ENCODE measurements around the gene NCF2.

NCF2 gene

GRCh38 chr1:183568176-183569021 lies 21.9 kb downstream of the NCF2 start:
- peaks cover 20% of the 10 kb centered on the region for H3K4me1 Mint-ChIP-seq
- no peak for DNase-seq (ENCODE audit: low spot score in 2 of 2)
- H3K9me3 Mint-ChIP-seq: no peaks in the 10 kb centered on the region
- H3K36me3 Mint-ChIP-seq: peaks cover 19% of the 10 kb centered on the region
- no peak for ATAC-seq (ENCODE audit: low read depth)
- no peaks in the 10 kb centered on the region for H3K27me3 Mint-ChIP-seq
- peak overlapping the region; percentile 26 for H3K27ac Mint-ChIP-seq
- H3K4me3 Mint-ChIP-seq: no peak overlapping the region

- Mint-ChIP-seq H3K9me3 (no peaks in the 10 kb centered on the region), H3K4me3 (peak overlapping the region; percentile 3), H3K27ac (peak overlapping the region; percentile 26), H3K4me1 (peaks cover 20% of the 10 kb centered on the region), H3K27me3 (no peaks in the 10 kb centered on the region), H3K36me3 (peaks cover 11% of the 10 kb centered on the region)
- peak; percentile 94 for ATAC-seq (ENCODE audit: low read depth)
- DNase-seq (ENCODE audit: low spot score in 2 of 2): peak; percentile 25 to 30
Measured at GRCh38 chr1:183567584-183567983, 22.7 kb downstream of the NCF2 start.

- Mint-ChIP-seq H3K9me3 (no peaks in the 10 kb centered on the region), H3K4me1 (peaks cover 20% of the 10 kb centered on the region), H3K27me3 (no peaks in the 10 kb centered on the region), H3K36me3 (peaks cover 6% of the 10 kb centered on the region), H3K27ac (no peak overlapping the region), H3K4me3 (no peak overlapping the region)
- ATAC-seq (ENCODE audit: low read depth): no peak
- no peak for DNase-seq (ENCODE audit: low spot score in 2 of 2)
Measured at GRCh38 chr1:183566026-183566425, 24.2 kb downstream of the NCF2 start.

GRCh38 chr1:183565261-183565660 lies 25.0 kb downstream of the NCF2 start:
- no peak for ATAC-seq (ENCODE audit: low read depth)

GRCh38 chr1:183562701-183563100 lies 27.6 kb downstream of the NCF2 start:
- DNase-seq (ENCODE audit: low spot score in 2 of 2) (no peak), ATAC-seq (ENCODE audit: low read depth) (no peak)
- H3K4me1 Mint-ChIP-seq: peaks cover 11% of the 10 kb centered on the region
- no peak overlapping the region for H3K4me3 Mint-ChIP-seq
- peaks cover 13% of the 10 kb centered on the region for H3K36me3 Mint-ChIP-seq
- peak overlapping the region; percentile 28 for H3K27ac Mint-ChIP-seq
- no peaks in the 10 kb centered on the region for H3K9me3 Mint-ChIP-seq
- H3K27me3 Mint-ChIP-seq: no peaks in the 10 kb centered on the region

More at GRCh38 chr1:183565261-183565660, 25.0 kb downstream of the NCF2 start:
- Mint-ChIP-seq H3K4me1 (peaks cover 20% of the 10 kb centered on the region), H3K27me3 (no peaks in the 10 kb centered on the region), H3K9me3 (no peaks in the 10 kb centered on the region), H3K36me3 (peaks cover 9% of the 10 kb centered on the region), H3K4me3 (no peak overlapping the region), H3K27ac (no peak overlapping the region)
- no peak for DNase-seq (ENCODE audit: low spot score in 2 of 2)

- Mint-ChIP-seq H3K4me1 (peaks cover 9% of the 10 kb centered on the region), H3K27ac (no peak overlapping the region), H3K9me3 (no peaks in the 10 kb centered on the region), H3K36me3 (peaks cover 8% of the 10 kb centered on the region), H3K4me3 (no peak overlapping the region), H3K27me3 (no peaks in the 10 kb centered on the region)
- ATAC-seq (ENCODE audit: low read depth) (no peak), DNase-seq (ENCODE audit: low spot score in 2 of 2) (no peak)
Measured at GRCh38 chr1:183559061-183559460, 31.2 kb downstream of the NCF2 start.

GRCh38 chr1:183554577-183554976 lies 35.7 kb downstream of the NCF2 start:
- H3K27ac Mint-ChIP-seq: peak overlapping the region; percentile 83
- H3K27me3 Mint-ChIP-seq: no peaks in the 10 kb centered on the region
- H3K4me1 Mint-ChIP-seq: peaks cover 9% of the 10 kb centered on the region
- peak; percentile 88 for ATAC-seq (ENCODE audit: low read depth)
- H3K36me3 Mint-ChIP-seq: peaks cover 14% of the 10 kb centered on the region
- H3K9me3 Mint-ChIP-seq: no peaks in the 10 kb centered on the region
- H3K4me3 Mint-ChIP-seq: no peak overlapping the region
- peak in 1 of 2 donors; percentile 10 for DNase-seq (ENCODE audit: low spot score in 2 of 2)

- no peaks in the 10 kb centered on the region for H3K27me3 Mint-ChIP-seq
- H3K27ac Mint-ChIP-seq: peak overlapping the region; percentile 83
- H3K36me3 Mint-ChIP-seq: peaks cover 13% of the 10 kb centered on the region
- DNase-seq (ENCODE audit: low spot score in 2 of 2): no peak
- no peak for ATAC-seq (ENCODE audit: low read depth)
- H3K4me3 Mint-ChIP-seq: no peak overlapping the region
- H3K9me3 Mint-ChIP-seq: no peaks in the 10 kb centered on the region
- H3K4me1 Mint-ChIP-seq: peaks cover 9% of the 10 kb centered on the region
Measured at GRCh38 chr1:183553764-183554163, 36.5 kb downstream of the NCF2 start.

- Mint-ChIP-seq H3K4me1 (peaks cover 9% of the 10 kb centered on the region), H3K9me3 (no peaks in the 10 kb centered on the region), H3K36me3 (peaks cover 12% of the 10 kb centered on the region), H3K27me3 (no peaks in the 10 kb centered on the region), H3K27ac (peak overlapping the region; percentile 83), H3K4me3 (no peak overlapping the region)
- ATAC-seq (ENCODE audit: low read depth): no peak
- DNase-seq (ENCODE audit: low spot score in 2 of 2): no peak
Measured at GRCh38 chr1:183553331-183553730, 36.9 kb downstream of the NCF2 start.

GRCh38 chr1:183552891-183553290 lies 37.4 kb downstream of the NCF2 start:
- H3K9me3 Mint-ChIP-seq: no peaks in the 10 kb centered on the region
- no peak overlapping the region for H3K4me3 Mint-ChIP-seq
- ATAC-seq (ENCODE audit: low read depth) (no peak), DNase-seq (ENCODE audit: low spot score in 2 of 2) (no peak)
- H3K36me3 Mint-ChIP-seq: peaks cover 12% of the 10 kb centered on the region
- H3K27me3 Mint-ChIP-seq: no peaks in the 10 kb centered on the region
- H3K27ac Mint-ChIP-seq: peak overlapping the region; percentile 83
- peaks cover 9% of the 10 kb centered on the region for H3K4me1 Mint-ChIP-seq

GRCh38 chr1:183552441-183552840 lies 37.8 kb downstream of the NCF2 start:
- H3K4me3 Mint-ChIP-seq: no peak overlapping the region
- no peak for ATAC-seq (ENCODE audit: low read depth)
- H3K4me1 Mint-ChIP-seq: peaks cover 9% of the 10 kb centered on the region
- no peak for DNase-seq (ENCODE audit: low spot score in 2 of 2)
- peaks cover 12% of the 10 kb centered on the region for H3K36me3 Mint-ChIP-seq
- no peak overlapping the region for H3K27ac Mint-ChIP-seq
- H3K9me3 Mint-ChIP-seq: no peaks in the 10 kb centered on the region
- H3K27me3 Mint-ChIP-seq: no peaks in the 10 kb centered on the region

GRCh38 chr1:183551924-183552323 lies 38.3 kb downstream of the NCF2 start:
- no peak for ATAC-seq (ENCODE audit: low read depth)
- Mint-ChIP-seq H3K27me3 (no peaks in the 10 kb centered on the region), H3K9me3 (no peaks in the 10 kb centered on the region), H3K4me1 (peaks cover 12% of the 10 kb centered on the region), H3K36me3 (peaks cover 15% of the 10 kb centered on the region), H3K27ac (no peak overlapping the region), H3K4me3 (no peak overlapping the region)
- DNase-seq (ENCODE audit: low spot score in 2 of 2): no peak

GRCh38 chr1:183550915-183551314 lies 39.3 kb downstream of the NCF2 start:
- no peak for ATAC-seq (ENCODE audit: low read depth)
- no peaks in the 10 kb centered on the region for H3K9me3 Mint-ChIP-seq
- H3K27me3 Mint-ChIP-seq: no peaks in the 10 kb centered on the region
- peaks cover 21% of the 10 kb centered on the region for H3K36me3 Mint-ChIP-seq
- no peak overlapping the region for H3K4me3 Mint-ChIP-seq
- DNase-seq (ENCODE audit: low spot score in 2 of 2): no peak
- peaks cover 15% of the 10 kb centered on the region for H3K4me1 Mint-ChIP-seq
- peak overlapping the region; percentile 38 for H3K27ac Mint-ChIP-seq

- Mint-ChIP-seq H3K27me3 (no peaks in the 10 kb centered on the region), H3K36me3 (peaks cover 31% of the 10 kb centered on the region), H3K4me3 (no peak overlapping the region), H3K4me1 (peaks cover 8% of the 10 kb centered on the region), H3K27ac (no peak overlapping the region), H3K9me3 (no peaks in the 10 kb centered on the region)
- no peak for DNase-seq (ENCODE audit: low spot score in 2 of 2)
- peak; percentile 78 for ATAC-seq (ENCODE audit: low read depth)
Measured at GRCh38 chr1:183548116-183548515, 42.1 kb downstream of the NCF2 start.

- no peaks in the 10 kb centered on the region for H3K9me3 Mint-ChIP-seq
- peaks cover 34% of the 10 kb centered on the region for H3K36me3 Mint-ChIP-seq
- no peak overlapping the region for H3K27ac Mint-ChIP-seq
- H3K4me1 Mint-ChIP-seq: peaks cover 8% of the 10 kb centered on the region
- no peak overlapping the region for H3K4me3 Mint-ChIP-seq
- no peak for ATAC-seq (ENCODE audit: low read depth)
- H3K27me3 Mint-ChIP-seq: no peaks in the 10 kb centered on the region
- no peak for DNase-seq (ENCODE audit: low spot score in 2 of 2)
Measured at GRCh38 chr1:183546427-183546826, 43.8 kb downstream of the NCF2 start.
